HG02870 (cell line): ENCODE data around the gene RASD2.

Experiments
- ATAC-seq: cut with Tn5 transposase; IDR thresholded peaks from one replicate; pipeline ENCODE4 v1.9.1; 2021; ENCODE audit warnings: mild to moderate bottlenecking, moderate library complexity; ENCODE audit not compliant: unreplicated experiment

The RASD2 gene

DNA sequence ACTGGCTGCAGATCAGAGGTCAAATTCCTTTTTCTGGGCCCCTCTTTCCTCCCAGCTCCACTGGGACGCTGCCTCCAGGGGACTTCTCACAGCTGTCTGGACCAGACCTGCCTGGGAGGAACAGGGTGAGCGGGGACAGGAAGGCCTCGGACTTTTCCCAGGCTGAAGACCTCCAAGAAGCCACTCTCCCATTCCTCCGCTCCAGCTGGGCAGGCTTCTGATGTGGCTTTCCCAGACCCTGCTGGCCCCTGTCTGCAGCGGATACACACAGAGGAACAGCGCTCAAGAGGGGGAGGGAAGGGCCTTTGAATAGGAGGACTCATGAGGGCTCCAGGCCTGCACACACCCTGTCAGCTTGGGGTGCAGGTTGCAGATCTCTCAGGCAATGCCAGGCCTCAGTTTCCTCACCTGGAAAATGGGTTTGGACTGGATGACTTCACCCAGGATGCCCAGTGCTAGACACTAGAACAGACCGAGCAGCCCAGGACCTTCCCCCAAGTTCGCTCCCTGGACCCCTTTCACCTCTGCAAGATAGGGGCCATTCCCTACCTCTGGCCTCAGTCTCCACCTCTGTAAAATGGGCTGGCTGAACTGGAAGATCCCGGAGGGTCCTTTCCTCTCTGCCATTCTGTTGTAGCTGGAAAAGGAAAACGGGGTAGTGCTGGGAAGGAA lies 39.9 kb downstream of the RASD2 start:
- ATAC-seq, result no peak

DNA sequence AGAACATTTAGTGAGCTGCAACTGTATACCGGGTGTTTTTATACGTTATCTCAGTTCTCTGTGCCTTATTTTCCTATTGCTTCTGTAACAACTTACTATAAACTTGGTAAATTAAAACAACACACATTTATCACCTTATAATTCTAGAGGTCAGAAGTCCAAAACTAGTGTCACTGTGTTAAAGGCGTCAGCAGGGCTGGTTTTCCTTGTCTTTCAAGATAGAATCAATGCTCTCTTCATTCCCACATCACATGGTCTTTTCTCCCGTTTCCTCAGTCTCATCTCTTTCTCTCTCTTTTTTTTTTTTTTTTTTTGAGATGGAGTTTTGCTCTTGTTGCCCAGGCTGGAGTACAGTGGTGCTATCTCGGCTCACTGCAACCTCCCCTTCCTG lies 40.4 kb downstream of the RASD2 start:
- ATAC-seq, result no peak

DNA sequence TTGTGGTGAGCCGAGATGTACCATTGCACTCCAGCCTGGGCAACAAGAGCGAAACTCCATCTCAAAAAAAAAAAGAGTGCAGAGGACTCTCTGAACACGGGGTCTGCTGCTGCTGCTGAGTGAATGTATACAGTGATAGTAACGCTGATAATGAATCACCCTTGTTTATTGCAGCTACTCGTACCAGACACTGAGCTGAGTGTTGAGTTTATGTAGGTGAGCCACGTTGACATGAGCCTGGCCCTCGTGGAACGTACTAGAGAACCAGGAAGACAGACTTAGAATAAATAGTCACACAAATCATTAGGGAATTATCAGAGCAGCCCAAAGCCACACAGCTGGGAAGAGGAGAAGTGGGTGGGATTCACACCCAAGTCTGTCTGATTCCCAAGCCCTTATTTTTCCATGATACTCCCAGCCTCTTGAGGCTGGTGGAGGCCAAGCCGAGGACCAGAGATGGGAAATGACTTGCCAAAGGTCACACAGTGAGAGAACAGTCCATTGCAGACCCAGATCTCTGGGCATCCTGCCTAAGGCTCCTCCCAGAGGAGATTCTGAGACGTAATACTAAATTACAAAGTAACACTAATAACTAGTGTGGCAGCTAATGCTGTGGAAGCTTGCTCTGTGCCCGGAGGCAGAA lies 41.7 kb downstream of the RASD2 start:
- ATAC-seq, result no peak

DNA sequence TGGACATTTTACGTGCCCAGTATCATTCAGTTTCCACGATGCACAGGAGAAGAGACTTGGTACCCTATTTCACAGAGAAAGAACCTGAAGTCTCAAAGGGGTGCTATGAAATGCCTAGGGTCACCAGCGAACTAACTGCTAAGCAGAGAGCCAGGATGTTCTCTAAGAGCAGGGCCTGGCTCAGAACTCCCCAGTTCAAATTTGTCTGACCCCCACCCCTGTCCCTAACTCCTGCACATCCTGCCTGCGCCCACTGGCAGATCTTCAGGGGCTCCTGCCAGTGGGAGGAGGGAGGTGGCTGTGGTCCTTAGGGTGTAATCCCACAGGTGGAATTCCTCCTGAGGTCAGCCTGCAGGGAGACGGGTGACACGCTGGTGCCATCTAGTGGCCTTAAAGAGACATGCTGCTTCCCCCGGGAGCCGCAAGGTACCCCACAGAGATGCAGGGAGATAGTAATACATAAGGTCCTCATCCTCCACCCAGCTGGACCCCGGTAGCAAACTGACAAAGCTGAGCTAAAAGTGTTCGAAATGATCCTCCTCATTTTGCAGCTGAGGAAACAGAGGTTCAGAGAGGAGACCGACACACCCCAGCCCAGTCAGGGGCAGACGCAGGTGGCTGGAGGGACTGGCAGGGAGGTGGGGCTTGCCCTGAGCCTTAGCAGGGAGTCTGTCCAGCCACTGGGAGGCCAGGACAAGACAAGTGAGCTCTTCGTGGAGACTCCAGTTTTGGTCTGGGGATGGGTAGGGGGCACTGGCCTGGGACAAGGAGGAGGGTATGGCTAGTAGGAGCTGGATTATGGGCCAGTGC lies 42.4 kb downstream of the RASD2 start:
- ATAC-seq, result no peak

DNA sequence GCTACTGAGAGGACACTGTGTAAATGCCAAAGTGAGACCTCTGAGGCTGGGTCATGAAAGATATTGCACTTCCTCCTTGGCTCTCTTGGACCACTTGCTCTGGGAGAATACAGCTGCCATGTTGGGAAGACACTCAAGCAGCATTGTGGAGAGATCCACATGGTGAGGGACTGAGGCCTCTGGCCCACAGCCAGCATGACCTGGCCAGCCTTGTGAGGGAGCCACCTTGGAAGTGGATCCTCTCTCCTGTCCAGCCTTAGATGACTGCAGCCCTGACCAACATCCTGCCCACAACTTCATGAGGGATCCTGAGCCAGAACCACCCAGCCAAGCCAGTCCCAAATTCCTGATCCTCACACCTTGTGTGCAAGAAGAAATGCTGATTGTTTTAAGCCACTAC lies 46.1 kb downstream of the RASD2 start:
- no peak for ATAC-seq

DNA sequence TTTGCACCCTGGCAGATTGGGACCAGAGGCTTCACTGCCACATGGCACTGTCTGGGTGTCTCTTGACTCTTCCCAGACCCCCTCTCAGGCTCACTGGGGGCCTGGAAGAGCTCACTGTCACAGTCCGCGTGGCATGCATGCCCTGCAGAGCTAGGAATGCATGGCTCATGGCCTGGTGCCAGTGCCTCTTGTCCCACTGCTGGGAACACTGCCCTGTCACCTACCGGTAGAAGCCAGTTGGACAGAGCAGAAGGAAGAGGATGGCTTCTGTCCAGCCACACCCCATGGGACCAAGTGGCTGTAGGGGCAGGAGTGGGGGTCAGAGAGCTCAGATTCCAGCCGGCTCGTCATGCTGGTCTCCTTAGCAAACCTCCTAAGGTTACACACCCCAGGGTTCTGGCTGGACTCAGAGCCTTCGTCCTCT lies 46.8 kb downstream of the RASD2 start:
- no peak for ATAC-seq

DNA sequence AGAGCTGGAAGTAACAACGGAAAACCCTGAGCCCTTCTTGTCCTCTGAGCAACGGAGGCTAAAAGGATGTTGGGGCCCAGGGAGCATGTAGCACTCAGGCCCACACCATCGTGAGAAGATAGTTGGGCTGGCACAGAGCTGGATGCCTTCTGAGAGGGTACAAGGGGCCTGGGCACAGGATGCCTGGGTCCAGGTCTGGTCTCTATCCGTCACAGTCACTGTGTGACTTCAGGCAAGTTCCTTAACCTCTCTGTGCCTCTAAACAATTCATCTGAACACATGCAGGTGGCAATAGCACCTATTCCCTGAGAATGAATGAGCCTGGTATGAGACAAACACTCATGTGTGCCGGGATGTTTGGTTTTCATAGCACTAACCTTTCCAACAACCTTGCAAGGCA lies 47.3 kb downstream of the RASD2 start:
- ATAC-seq, result no peak

DNA sequence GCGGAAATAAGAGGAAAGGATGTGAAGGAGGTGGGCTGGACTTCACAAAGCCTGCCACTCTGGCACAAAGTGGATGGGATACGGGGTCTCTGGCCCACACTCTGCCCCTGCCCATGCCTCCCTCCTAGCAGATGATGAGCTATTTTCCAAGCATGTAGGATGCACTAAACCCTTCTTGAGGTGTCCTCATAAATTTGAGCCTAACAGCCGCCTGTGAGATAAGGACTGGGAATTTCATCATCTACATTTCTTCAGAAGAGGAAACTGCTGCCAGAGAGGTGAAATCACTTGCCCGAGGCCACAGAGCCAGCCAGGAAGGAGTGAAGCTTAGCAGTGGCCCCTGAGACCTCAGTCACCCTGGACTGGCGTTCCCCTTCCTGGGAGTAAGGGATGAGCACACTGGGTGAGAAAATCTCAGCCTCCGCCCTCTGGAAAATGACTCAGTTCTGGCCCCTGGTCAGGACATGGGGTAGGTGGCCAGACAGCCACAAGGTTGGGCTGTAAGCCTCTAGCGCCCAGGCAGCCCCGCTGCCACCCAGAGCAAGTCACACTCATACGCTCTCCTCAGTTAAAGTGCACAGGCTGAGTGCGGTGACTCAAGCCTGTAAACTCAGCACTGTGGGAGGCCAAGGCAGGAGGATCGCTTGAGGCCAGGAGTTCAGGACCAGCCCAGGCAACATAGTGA lies 48.6 kb downstream of the RASD2 start:
- ATAC-seq, result no peak

DNA sequence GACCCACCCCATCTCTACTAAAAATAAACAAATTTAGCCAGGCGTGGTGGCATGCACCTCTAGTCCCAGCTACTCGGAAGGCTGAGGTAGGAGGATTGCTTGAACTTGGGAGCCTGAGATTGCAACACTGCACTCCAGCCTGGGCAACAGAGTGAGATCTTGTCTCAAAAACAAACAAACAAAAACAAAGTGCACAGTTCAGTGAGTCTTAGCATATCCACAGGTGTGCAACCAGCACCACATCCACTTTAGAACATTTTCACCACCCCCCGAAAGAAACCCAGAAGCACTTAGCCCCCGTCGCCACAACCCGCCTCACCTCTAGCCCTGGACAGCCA lies 49.1 kb downstream of the RASD2 start:
- ATAC-seq, result no peak

DNA sequence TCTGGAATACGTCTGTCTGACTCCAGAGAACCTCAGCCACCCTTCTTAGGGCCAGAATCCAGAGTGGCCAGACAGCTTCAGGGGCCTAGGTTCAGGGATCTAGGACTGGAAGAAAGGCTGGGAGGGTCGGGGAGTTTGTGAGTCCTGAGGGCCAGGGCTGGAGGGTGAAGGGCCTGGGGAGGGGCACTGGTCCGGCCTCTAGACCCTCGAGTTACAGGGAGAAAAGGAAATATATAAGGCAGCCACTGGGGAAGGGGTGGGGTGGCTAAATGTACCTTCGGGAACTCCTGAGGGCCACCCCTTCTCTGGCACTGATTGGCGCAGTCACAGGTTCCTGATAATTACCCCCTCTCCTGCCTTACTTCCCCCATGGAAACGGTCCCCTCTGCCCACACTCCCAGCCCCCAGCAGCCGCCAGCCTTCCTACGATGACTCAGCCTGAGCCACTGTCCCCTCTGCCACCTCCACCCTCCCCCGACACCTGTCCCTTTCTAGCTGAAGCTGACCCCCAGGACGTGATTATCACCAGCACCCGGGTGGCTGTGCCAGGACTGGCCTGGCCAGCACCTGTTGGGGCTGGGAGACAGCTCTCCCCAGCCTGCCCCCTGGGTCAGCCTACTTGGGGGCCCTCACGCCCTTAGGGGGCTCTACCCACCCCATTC lies 50.1 kb downstream of the RASD2 start:
- no peak for ATAC-seq

DNA sequence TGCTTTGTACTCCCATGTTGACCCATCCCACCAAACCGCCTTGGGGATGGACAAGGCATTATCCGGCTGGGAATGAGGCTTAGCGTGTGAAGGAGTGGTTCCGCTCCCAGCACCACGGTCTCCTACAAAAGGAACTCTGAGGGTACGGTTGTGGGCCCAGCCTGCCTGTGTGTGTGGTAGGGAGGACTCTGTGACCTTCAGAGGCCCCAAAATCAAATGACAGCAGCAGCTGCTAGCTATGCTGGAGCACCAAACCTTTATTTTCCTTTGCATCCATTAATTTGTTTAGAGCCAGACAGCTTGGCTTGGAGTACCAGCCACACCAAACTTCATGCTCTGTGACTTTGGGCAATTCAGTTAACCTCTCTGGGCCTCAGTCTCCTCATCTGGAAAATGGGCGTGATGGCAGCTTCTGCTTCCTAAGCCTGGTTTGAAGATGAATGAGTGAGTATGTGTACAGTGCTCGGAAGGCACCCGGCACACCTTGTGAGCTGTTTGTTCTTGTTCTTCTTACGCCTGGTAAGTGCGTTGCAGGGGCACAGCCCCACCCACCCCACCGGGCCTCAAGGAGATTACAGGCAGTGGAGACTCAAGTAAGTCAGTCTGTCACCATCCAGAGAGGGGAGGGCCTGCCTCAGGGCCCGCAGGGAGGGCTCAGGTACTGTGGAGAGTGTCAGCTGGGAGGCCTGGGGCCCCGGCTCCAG lies 51.2 kb downstream of the RASD2 start:
- no peak for ATAC-seq

DNA sequence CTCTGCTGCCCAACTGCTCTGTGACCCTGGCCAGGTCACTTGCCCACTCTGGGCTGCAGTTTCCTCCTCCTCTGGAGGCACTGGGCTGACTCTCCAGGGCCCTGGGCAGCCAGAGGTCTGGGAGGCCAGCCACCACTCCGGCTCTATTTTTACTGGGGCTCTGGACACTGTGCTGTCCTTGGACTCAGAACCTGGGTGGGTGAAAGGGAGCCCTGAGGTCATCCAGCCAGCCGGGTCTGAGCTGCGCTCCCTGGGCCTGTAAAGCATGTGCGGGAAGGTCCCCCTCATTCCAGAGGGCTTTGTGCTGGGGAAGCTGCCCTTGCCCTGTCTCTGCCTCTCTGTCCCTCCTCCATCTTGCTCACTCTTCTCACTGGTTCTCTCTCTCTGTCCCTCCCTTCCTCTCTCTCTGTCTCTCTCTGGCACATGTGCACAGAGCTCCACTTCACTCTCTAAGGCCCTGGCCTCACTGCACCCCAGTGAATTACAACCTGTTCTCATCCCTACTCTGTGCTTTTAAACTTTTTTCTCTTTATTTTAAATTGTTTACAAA lies 51.9 kb downstream of the RASD2 start:
- ATAC-seq, result no peak

DNA sequence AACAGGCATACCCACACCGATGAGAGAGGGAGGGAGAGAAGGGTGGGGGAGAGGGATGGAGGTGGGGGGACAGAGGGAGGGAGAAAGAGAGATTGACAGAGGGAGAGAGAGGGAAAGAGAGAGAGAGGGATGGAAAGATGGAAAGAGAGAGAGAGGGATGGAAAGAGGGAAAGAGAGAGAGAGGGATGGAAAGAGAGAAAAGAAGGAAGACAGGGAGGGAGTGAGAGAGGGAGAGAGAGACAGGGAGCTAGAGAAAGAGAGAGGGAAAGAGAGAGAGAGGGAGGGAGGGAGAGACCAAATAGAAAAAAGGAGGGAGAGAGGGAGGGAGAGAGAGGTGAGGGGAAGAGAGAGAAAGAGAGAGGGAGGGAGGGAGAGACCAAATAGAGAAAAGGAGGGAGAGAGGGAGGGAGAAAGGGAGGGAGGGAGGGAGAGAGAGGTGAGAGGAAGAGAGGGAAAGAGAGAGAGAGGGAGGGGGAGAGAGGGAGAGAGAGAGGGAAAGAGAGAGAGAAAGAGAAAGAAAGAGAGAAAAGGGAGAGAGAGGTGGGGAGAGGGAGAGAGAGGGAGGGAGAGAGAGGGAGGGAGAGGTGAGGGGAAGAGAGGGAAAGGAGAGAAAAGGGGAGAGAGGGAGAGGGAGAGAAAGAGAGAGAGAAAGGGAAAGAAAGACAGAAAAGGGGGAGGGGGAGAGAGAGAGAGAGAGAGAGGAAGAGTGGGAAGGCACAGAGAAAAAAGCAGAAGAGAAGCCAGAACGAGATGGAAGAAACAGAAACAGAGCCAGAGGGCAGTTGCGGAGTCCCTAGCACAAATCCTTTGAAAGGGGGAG lies 52.6 kb downstream of the RASD2 start:
- ATAC-seq, result no peak

DNA sequence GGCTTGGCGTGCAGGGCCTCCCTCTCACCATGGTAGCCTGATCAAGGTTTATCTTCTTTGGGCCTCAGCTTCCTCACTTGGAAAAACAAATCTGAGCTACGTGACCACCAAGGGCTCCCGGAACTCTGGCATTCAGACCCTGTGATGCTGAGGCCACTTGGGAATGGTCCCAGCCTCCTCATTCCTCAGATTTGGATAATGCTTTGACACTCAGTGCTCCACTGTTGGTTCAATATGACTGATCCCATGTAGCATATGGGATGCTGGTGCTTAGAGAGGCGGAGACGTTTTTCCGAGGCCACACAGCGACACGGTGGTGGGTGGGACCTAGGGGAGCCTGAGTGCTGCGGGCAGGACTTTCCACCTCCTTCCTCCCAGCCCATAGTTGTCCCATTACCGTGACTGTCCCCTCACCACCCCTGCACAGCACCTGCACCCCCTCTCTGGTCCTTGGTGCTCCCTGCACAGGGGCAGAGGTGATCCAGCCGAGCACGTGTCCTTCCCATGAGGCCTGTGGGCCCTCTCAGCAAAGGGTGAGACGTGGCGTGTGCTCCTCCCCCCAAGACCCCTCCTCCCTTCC lies 53.4 kb downstream of the RASD2 start:
- ATAC-seq, result no peak

DNA sequence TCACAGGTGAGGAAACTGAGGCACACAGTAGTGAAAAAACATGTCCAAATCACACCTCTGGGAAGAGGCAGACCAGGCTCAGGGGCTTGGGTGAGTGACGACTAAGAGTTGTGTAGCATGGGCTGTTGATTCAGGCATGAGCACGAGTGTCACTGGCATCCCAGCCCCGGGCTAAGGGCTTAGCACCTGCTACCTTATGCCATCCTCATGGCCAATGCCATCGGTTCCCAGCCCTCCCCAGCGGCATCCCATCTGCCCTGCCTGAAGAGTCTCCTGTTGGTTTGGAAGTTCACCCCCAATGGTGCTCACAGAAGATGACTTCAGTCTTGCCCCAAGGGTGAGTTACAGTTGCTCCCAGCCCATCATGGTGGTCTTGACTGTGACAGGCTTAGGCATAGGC lies 54.1 kb downstream of the RASD2 start:
- no peak for ATAC-seq

DNA sequence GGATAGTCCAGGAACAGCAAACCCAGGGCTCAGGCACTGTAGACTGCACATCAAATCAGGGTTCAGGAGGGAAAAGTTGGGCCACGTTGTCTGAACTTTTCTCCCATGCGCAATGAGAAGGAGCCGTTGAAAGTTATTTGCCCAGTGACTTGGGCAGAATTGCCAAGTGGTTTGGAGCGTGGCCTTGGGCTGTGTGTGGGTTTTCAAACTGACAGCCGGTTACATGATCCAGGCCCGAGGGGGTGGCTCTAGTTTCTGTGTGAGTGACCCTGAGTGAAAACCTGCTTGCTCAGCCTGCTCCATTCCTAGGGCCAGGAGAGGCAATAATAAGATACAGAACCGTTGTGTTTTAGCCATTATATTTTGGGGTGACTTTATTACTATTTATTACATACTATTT lies 56.2 kb downstream of the RASD2 start:
- ATAC-seq, result no peak

DNA sequence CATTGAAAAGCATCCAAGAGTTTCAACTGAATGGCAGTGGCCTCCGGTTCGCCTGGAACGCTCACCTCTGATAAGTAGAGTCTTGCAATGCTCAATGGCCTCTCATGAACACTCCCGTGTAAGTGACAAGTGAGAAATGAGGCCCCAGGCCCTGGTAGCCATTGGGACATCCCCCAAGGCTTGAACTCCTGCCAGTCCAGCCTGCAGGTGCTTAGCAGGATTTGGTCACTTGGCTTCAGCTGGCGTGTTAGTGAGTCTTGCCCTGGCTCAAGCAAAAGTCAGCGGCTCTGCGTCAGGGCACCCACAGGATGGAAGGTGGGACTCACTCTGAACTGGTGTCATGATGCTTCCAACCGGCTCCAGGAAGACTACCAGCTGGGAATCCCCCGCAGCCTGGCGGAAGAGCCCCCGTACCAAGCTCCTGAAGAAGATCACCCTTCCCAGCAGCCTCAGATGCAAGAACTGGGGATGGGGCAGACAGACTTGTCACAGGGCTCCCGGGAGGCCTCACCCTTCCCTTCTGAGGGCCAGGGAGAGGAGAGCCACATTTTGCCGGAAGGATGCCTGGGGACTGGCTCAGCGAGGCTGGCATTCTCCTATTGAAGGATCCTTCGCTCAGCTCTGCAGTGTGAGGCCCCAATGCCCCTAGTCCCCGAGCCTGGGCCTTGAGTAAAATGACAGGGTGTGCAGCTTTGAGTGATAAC lies 57.2 kb downstream of the RASD2 start:
- no peak for ATAC-seq

DNA sequence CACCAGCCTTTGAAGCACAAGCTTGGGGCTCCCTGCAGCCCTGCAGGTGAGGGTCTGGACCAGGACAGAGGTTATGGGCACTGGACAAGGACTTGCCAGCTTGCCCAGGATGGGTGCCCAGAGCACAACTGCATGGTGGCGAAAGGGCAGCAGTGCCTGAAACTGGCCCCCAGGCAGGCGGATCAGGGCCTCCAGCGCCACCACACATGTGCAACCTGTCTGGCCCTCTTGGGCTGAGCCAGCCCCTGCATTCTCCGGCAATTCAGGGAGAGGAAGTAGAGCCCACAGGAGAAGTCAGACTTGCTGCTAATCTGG lies 57.7 kb downstream of the RASD2 start:
- ATAC-seq, result no peak

DNA sequence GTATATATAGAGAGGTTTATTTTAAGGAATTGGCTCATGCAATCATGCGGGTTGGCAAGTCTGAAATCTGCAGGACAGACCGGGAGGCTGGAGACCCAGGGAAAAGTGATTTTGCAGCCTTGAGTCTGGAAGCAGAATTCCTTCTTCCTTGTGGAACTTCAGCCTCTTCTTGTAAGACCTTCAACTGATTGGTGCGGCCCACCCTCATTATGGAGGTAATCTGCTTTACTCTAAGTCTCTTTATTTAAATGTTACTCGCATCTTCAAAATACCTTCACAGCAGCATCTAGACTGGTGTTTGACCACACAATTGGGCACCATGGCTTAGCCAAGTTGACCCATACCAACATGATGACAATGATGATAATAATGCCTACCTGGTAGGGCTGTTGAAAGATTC lies 58.7 kb downstream of the RASD2 start:
- no peak for ATAC-seq
